H1 (cell line): ENCODE results near the gene CFAP161. TPM values are rescaled to one million over a fixed set of nuclear protein-coding genes. Genes with fewer than 3 reads are reported as not detected.

Experiments used
- ASH2L ChIP-seq: fragments of 200-600, 300-600 bp; sonication (generic); IDR thresholded peaks from one replicate; pipeline ENCODE4 v1.7.1; 2017; ENCODE audit warnings: low read length
- FOSL1 ChIP-seq: IDR thresholded peaks from 2 replicates; pipeline ENCODE4 v1.6.1; 2011; ENCODE audit warnings: mild to moderate bottlenecking, low read depth, low read length, moderate library complexity; ENCODE audit not compliant: insufficient read depth
- KDM1A ChIP-seq: fragments of 200-600, 300-600 bp; sonication (generic); IDR thresholded peaks from 2 replicates; pipeline ENCODE4 v1.7.1; 2016; ENCODE audit warnings: mild to moderate bottlenecking, low read length, borderline replicate concordance
- MAX ChIP-seq: IDR thresholded peaks from 2 replicates; pipeline ENCODE4 v1.6.1; 2012; ENCODE audit warnings: inconsistent platforms
- polyA plus RNA-seq, 7 experiments: library from polyadenylated mRNA; depleted of rRNA in 3 of 7; stranded (reverse) in 5 of 7; unstranded in 2 of 7; fragments of >200 nt in 5 of 7; fragments of 200-250 nt in 2 of 7; gene quantifications; 1 replicate in 5 of 7; 2 replicates in 1 of 7; 4 replicates in 1 of 7; pipeline versions ENCODE4 v1.2.1 to v1.2.3, GENCODE V29; 2011 to 2013; ENCODE audit warnings: missing spikeins in 2 of 7, mixed read lengths in 2 of 7
- total RNA-seq: library from RNA; stranded (reverse); fragmentation: NEBNext Ultra II Directional; extraction: Animal tissue kit (Norgen Biotek cat#: 25700); gene quantifications from 2 replicates; pipeline ENCODE4 v1.2.1, GENCODE V29; 2021

Gene CFAP161
- total and polyA plus RNA-seq, 2 of the 8 experiments (the other 6 are each of a cell fraction or from before 2014, with no cell fraction given): 0.05 TPM; not detected in 1

- TF ChIP-seq FOSL1: no peak
- TF ChIP-seq KDM1A: no peak
- no peak for TF ChIP-seq ASH2L
- TF ChIP-seq MAX: no peak
Measured at GRCh38 chr15:81085898-81086297, 48.2 kb upstream of the CFAP161 start (continued).
